ENCODE data around the gene TLR4.
A peak's percentile ranks its signal among the peaks of the same experiment; 100 is the strongest.

Gene TLR4

GRCh38 chr9:117704024-117704575 is at the start of gene TLR4:
Gene TLR4, plus strand, starts transcription at chr9:117704403. Its CDS starts 70 bp downstream, at chr9:117704473.
- DNase-seq, result peak; percentile 67

- no peak for DNase-seq
These were observed 48.2 kb upstream of the TLR4 start for GRCh38 chr9:117656002-117656401.

- DNase-seq, result no peak
These were observed 41.6 kb upstream of the TLR4 start for GRCh38 chr9:117662651-117663050.

DNA sequence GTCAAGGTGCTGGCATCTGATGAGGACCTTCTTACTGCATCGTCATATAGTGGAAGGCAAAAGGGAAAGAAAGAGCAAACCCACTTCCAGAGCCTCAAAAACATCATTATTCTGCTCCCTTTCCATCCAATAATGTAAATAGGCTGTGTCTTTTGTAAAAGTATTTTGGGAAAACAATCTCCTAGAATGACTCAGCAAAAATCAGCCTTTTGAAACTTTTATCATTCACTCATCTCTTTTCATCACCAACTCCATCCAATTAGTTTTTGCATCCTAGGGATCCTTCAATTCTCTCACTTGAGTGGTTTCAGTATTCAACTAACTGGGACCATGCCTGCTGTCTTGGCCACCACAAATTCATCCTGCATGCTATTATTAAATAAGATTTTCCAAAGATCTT is 39.8 kb upstream of the TLR4 start:
- DNase-seq, result no peak

DNA sequence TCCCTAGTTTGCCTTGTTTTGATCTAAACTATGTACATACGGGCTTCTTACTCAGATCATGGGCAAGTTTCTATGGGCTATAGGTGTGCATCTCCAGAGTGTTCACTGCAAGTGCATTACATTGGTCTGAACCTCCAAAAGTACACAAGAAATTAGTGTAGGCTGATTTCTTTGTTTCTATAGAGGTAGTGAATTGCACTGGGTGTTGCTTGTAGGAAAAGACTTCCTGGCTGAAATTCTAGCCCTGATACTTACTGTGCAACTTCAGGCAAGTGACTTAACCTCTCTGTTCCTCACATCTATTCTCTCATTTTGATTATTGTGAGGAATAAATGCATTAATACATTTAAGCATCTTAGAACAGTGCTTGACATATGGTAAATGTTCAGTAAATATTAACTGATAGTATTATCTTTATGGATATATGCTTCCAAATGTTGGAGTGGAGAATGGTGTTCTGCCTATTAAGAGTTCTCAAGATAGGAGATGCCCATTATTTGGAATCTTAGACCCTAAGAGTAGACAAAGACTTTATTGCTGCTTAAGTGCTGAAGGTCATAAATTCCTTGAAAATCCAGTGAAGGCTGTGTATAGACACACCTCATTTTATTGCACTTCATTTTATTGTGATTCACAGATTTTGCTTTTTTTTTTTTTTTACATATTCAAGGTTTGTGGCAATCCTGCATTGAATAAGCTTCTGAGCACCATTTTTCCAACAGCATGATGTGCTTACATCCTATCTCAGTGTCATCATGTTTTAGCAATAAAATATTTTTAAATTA is 38.4 kb upstream of the TLR4 start:
- no peak for DNase-seq

GRCh38 chr9:117671468-117671867 is 32.7 kb upstream of the TLR4 start:
- no peak for DNase-seq

GRCh38 chr9:117672369-117672768 is 31.8 kb upstream of the TLR4 start:
- no peak for DNase-seq

DNA sequence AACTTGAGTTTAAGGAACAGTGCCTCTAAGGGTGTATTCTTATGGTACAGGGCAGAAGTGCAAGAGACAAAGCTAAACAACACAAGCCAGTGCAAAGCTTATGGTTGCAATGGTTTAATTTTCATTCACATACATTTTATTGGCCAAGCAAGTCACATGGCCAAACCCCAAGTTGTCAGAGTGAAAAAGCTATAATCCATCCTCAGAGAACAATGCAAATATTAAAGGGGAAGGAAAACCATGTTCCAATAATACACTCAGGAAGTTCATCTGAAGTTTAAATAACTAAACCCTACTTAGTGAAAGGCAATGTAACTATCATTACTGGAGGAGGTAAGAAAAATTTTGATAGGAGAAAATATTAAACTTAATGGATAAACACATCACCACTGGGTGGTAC is 26.6 kb upstream of the TLR4 start:
- DNase-seq, result no peak

- DNase-seq, result no peak
These were observed 25.3 kb upstream of the TLR4 start for GRCh38 chr9:117678871-117679270.

DNA sequence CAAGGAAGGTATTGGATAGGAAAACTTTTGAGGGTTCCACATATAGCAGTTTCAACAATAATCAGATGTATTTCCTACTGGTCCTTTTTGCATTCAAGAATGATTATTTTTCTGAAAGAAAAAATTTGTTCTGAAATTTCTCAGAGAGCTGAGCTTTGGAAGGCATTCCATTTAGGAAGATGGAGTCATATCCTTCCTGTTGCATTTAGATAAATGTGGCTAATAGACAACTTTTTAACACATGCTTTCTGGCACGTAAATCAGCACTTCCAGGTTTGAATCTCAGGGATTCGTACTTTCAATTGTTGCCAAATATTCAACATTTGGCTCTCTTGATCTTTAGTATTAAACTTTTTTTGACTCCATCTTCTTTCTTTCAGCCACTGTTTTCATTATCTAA is 24.8 kb upstream of the TLR4 start:
- DNase-seq, result no peak

GRCh38 chr9:117681888-117682287 is 22.3 kb upstream of the TLR4 start:
- DNase-seq, result no peak

DNA sequence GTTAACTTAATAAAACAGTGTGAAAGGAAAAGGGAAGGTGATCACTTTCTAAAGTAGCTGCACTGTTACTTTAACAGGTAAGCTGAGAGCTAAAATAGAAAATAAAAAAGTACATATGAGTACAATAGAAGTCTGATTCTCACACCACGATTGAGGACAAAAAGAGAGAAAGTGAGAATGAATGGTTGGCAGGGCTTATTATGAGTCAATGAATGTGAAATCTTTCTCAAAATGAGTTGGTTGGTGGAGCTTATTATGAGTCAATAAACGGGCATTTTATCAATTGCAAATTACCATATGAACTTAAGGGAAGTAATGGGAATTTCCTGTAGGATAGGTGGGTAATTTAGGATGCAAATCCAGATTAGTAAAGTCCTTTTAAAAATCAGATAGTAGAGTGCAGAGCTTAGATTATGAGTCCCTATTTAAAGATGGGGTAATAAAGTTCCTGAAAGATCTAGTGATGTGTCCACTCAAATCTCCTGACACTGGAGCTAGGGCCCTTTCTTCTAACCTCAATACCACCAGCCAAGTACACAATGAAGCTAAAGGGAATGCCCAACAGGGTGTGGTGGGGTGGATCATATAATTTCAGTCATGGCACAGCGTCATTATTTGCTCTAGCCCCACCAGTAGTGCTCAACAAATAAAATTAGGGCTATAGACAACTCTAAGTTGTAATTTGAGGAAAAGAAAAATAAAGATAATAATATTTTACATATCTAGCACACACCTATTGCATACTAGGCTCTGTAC is 21.1 kb upstream of the TLR4 start:
- DNase-seq, result no peak

GRCh38 chr9:117687532-117687931 is 16.7 kb upstream of the TLR4 start:
- no peak for DNase-seq

DNA sequence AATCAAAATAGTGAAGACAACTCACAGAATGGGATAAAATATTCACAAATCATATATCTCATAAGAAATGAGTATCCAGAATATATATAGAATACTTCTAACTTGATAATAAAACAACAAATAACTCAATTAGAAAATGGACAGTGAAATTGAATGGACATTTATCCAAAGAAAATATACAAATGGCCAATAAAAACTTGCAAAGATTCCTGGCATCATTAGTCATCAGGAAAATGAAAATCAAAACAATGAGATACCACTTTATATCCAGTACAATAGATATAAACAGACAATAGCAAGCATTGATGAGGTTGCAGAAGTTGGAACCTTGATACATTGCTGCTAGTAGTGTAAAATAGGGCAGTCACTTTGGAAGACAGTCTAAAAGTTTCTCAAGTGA is 12.8 kb upstream of the TLR4 start:
- DNase-seq, result no peak

DNA sequence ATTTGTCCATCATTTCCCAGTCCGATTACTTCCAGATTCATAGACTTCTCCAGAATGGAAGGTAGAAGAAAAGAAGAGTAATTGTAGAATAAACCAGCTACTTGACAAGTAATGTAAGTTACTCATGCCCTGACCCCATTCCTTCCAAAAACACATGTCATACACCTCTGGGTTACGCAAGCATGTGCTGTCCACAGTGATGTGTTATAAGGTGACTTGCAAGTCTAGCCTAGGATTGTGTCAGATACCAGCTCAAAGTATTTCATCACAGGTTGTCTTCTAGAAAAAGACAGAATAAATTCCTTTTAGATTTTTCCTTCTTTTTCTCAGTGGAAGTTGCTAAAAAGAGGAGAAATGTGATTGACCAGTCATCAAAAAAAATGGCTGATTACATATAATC is 8.0 kb upstream of the TLR4 start:
- DNase-seq, result peak; percentile 59

GRCh38 chr9:117697046-117697445 is 7.2 kb upstream of the TLR4 start:
- DNase-seq, result no peak

DNA sequence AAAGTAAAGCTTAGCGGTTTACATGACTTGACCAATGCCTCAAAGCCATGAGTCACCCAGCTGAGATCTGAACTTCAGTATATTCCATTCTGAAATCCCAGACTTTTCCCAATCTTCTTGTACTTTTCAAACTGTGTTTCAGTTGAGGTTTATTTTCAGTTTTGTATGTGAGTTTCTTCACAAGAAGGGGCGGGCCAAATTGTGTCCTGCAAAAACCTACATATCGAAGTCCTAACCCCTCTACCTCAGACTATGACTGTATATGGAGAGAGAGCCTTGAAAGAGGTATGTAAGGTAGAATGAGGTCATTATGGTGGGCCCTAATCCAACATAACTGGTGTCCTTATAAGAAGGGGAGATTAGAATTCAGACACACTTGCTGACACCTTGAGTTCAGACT is 666 bp upstream of the TLR4 start:
- no peak for DNase-seq

DNA sequence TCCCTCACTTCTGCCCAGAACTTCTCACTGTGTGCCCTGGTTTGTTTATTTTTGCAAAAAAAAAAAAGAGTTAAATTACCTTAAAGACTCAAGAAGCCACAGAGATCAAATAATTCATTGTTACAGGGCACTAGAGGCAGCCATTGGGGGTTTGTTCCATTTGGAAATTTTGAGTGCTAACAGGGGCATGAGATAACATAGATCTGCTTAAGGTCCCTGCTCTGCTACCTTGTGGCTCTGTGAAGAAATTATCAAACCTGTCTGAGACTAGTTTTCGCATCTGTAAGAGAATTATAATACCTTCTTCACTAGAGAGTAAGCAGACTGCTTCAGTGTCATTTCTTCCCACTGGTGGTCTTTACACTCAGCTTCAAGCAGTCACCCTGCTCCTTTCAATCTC is 394 bp downstream of the TLR4 start:
- DNase-seq, result no peak

- DNase-seq, result no peak
These were observed 1.2 kb downstream of the TLR4 start for GRCh38 chr9:117705386-117705785.

GRCh38 chr9:117706421-117707116 is 2.4 kb downstream of the TLR4 start:
- DNase-seq, result no peak

GRCh38 chr9:117707561-117707960 is 3.4 kb downstream of the TLR4 start:
- no peak for DNase-seq

GRCh38 chr9:117709936-117710335 is 5.7 kb downstream of the TLR4 start:
- no peak for DNase-seq

GRCh38 chr9:117714282-117714681 is 10.1 kb downstream of the TLR4 start:
- DNase-seq, result no peak
